Stimulated activated CD4-positive, alpha-beta T cell treated with anti-CD3 and anti-CD28 coated beads, Interleukin-15, amount 100 ng/mL, for 1 hour (primary cell): ENCODE results near the gene C2orf66.

ENCODE experiments used
- DNase-seq, 2 donors: peaks; one replicate each; pipeline ENCODE4 v3.0.0-alpha.2; 2020; ENCODE audit warnings: low read depth in 1 of 2, low spot score in 1 of 2

C2orf66 gene

GRCh38 chr2:196767101-196767500 lies 42.1 kb downstream of the C2orf66 start:
- DNase-seq, result no peak

GRCh38 chr2:196759378-196759706 lies 49.8 kb downstream of the C2orf66 start:
- no peak for DNase-seq

- no peak for DNase-seq
These were observed 50.4 kb downstream of the C2orf66 start for GRCh38 chr2:196758474-196759377.
